Uterus (tissue), 4 donors: ENCODE measurements around the gene GNPNAT1. TPM values are rescaled to one million over a fixed set of nuclear protein-coding genes. Genes with fewer than 3 reads are reported as not detected.

ENCODE experiments used
- DNase-seq, 2 donors: peaks; one replicate each; pipeline ENCODE4 v3.0.0-alpha.2; 2019 to 2020
- H3K27ac ChIP-seq, 2 donors: fragments of 200-600 bp; sonication (generic); 1 replicate in 1 of 2; 2 replicates in 1 of 2; pipeline ENCODE4 v1.5.1; 2016 to 2018
- H3K27me3 ChIP-seq, 2 donors: fragments of 200-600 bp; sonication (generic); one replicate each; pipeline ENCODE4 v1.5.1; 2018 to 2019; ENCODE audit warnings: control low read depth in 1 of 2
- H3K36me3 ChIP-seq, 2 donors: fragments of 200-600 bp; sonication (generic); one replicate each; pipeline ENCODE4 v1.5.1; 2019; ENCODE audit warnings: control low read depth in 1 of 2
- H3K4me1 ChIP-seq, 2 donors: fragments of 200-600 bp; sonication (generic); one replicate each; pipeline ENCODE4 v1.5.1; 2018 to 2019; ENCODE audit warnings: control low read depth in 1 of 2
- H3K4me3 ChIP-seq, 2 donors: fragments of 200-600 bp; sonication (generic); 1 replicate in 1 of 2; 2 replicates in 1 of 2; pipeline ENCODE4 v1.5.1; 2018 to 2019; ENCODE audit warnings: mild to moderate bottlenecking in 1 of 2
- H3K9me3 ChIP-seq, 2 donors: fragments of 200-600 bp; sonication (generic); one replicate each; pipeline ENCODE4 v1.5.1; 2019; ENCODE audit warnings: control low read depth in 1 of 2
- CTCF ChIP-seq, 4 experiments: fragments of 200-600 bp in 2 of 4; fragments of 450-650 bp in 2 of 4; sonication (generic) in 2 of 4; IDR thresholded peaks; one replicate each; pipeline ENCODE4 v1.5.1; 2016 to 2019; ENCODE audit warnings: antibody characterized with exemption in 4 of 4, mild to moderate bottlenecking in 2 of 4, moderate library complexity in 1 of 4
- POLR2A ChIP-seq, 2 donors: fragments of 450-650 bp; IDR thresholded peaks; one replicate each; pipeline ENCODE4 v1.6.1; 2016; ENCODE audit warnings: antibody characterized with exemption in 2 of 2, mild to moderate bottlenecking in 1 of 2, moderate library complexity in 1 of 2
- intact Hi-C: fragments of 100-400 bp; cut with DNase I; formaldehyde crosslinking; loops from one replicate; pipeline ENCODE4 v1.15.1; 2023; ENCODE audit warnings: low total_unique reads
- total RNA-seq, 4 donors: library from RNA; depleted of rRNA in 3 of 4; stranded (reverse); fragments of >200 nt in 3 of 4; gene quantifications; one replicate each; pipeline versions ENCODE4 v1.1.0 to v1.2.4, GENCODE V29; 2014 to 2023
- donor health status: DM: yes; HTN: yes; CAD: no.

The GNPNAT1 gene
- total RNA-seq, 4 donors from 2014 or later, result 3.8 to 26.8 (median 15.3) TPM

- TF ChIP-seq POLR2A (IDR thresholded peaks at IDR 0.05), result no peak
- TF ChIP-seq CTCF (IDR thresholded peaks at IDR 0.05), result no peak
- no peak overlapping the region for H3K4me3 ChIP-seq
- no peaks in the 10 kb centered on the region for H3K36me3 ChIP-seq
- H3K9me3 ChIP-seq, result no peaks in the 10 kb centered on the region
- no peaks in the 10 kb centered on the region for H3K4me1 ChIP-seq
- intact Hi-C loops, result no loop called here
- H3K27me3 ChIP-seq, result no peaks in the 10 kb centered on the region
- no peak overlapping the region for H3K27ac ChIP-seq
- DNase-seq, result no peak
These were observed 43.0 kb upstream of the GNPNAT1 start for GRCh38 chr14:52834440-52834842.

GRCh38 chr14:52833891-52834290, 42.5 kb upstream of the GNPNAT1 start:
- no peaks in the 10 kb centered on the region for H3K27me3 ChIP-seq

GRCh38 chr14:52829527-52830185, 38.2 kb upstream of the GNPNAT1 start:
- H3K27me3 ChIP-seq, result no peaks in the 10 kb centered on the region
- no peak for TF ChIP-seq CTCF (IDR thresholded peaks at IDR 0.05)
- TF ChIP-seq POLR2A (IDR thresholded peaks at IDR 0.05), result no peak
- no peak overlapping the region for H3K4me3 ChIP-seq
- no peak for DNase-seq
- no peak overlapping the region for H3K27ac ChIP-seq
- no peaks in the 10 kb centered on the region for H3K36me3 ChIP-seq
- intact Hi-C loops, result loop anchor here (10.0 kb wide), 1 partner anchor 225 kb away; no protein-coding TSS in a partner anchor
- H3K4me1 ChIP-seq, result no peaks in the 10 kb centered on the region
- no peaks in the 10 kb centered on the region for H3K9me3 ChIP-seq

More at GRCh38 chr14:52833891-52834290, 42.5 kb upstream of the GNPNAT1 start:
- DNase-seq, result no peak
- Histone ChIP-seq H3K4me3 (no peak overlapping the region), H3K9me3 (no peaks in the 10 kb centered on the region), H3K4me1 (no peaks in the 10 kb centered on the region), H3K27ac (no peak overlapping the region), H3K36me3 (no peaks in the 10 kb centered on the region)
- TF ChIP-seq CTCF (IDR thresholded peaks at IDR 0.05) (no peak), POLR2A (IDR thresholded peaks at IDR 0.05) (no peak)
- intact Hi-C loops, result no loop called here

GRCh38 chr14:52827426-52827825, 36.0 kb upstream of the GNPNAT1 start:
- TF ChIP-seq CTCF (IDR thresholded peaks at IDR 0.05), result no peak
- no peak for TF ChIP-seq POLR2A (IDR thresholded peaks at IDR 0.05)
- Histone ChIP-seq H3K4me1 (no peaks in the 10 kb centered on the region), H3K4me3 (no peak overlapping the region), H3K27me3 (no peaks in the 10 kb centered on the region), H3K36me3 (no peaks in the 10 kb centered on the region), H3K27ac (no peak overlapping the region), H3K9me3 (no peaks in the 10 kb centered on the region)
- intact Hi-C loops, result loop anchor here (10.0 kb wide), 1 partner anchor 227 kb away; no protein-coding TSS in a partner anchor
- no peak for DNase-seq

- no peaks in the 10 kb centered on the region for H3K4me1 ChIP-seq
- DNase-seq, result no peak
- H3K4me3 ChIP-seq, result no peak overlapping the region
- intact Hi-C loops, result loop anchor here (10.0 kb wide), 1 partner anchor 230 kb away; no protein-coding TSS in a partner anchor
- TF ChIP-seq CTCF (IDR thresholded peaks at IDR 0.05), result no peak
- TF ChIP-seq POLR2A (IDR thresholded peaks at IDR 0.05), result no peak
- H3K36me3 ChIP-seq, result no peaks in the 10 kb centered on the region
- H3K9me3 ChIP-seq, result no peaks in the 10 kb centered on the region
- H3K27ac ChIP-seq, result no peak overlapping the region
- no peaks in the 10 kb centered on the region for H3K27me3 ChIP-seq
These were observed 33.7 kb upstream of the GNPNAT1 start for GRCh38 chr14:52825085-52825484.
